NOMO-1 treated with dmso at 0.1 percent for 144 hours (cell line): ENCODE data around the gene FAM149A.

Source experiments
- DNase-seq: peaks from one replicate; lab custom pipeline; 2025; ENCODE audit not compliant: unreplicated experiment; lab: John Stamatoyannopoulos, UW

Gene FAM149A

GRCh38 chr4:186201010-186201409, 96.5 kb downstream of the FAM149A start:
- DNase-seq: no peak

- peak; percentile 19 for DNase-seq
These were observed 97.2 kb downstream of the FAM149A start for GRCh38 chr4:186201535-186202230.

GRCh38 chr4:186202490-186203140, 98.1 kb downstream of the FAM149A start:
- DNase-seq: no peak

GRCh38 chr4:186203406-186203805, 98.9 kb downstream of the FAM149A start:
- peak; percentile 75 for DNase-seq

GRCh38 chr4:186204103-186204559, 99.6 kb downstream of the FAM149A start:
- DNase-seq: peak; percentile 92

- no peak for DNase-seq
These were observed 100.2 kb downstream of the FAM149A start for GRCh38 chr4:186204686-186205085.

GRCh38 chr4:186205156-186205555, 100.7 kb downstream of the FAM149A start:
- no peak for DNase-seq

GRCh38 chr4:186216465-186217024, 112.0 kb downstream of the FAM149A start:
- DNase-seq: no peak

GRCh38 chr4:186217733-186218293, 113.3 kb downstream of the FAM149A start:
- no peak for DNase-seq

GRCh38 chr4:186221624-186222023, 117.1 kb downstream of the FAM149A start:
- no peak for DNase-seq
